HuH-7.5 (cell line): Measurements from ENCODE around the gene ZNF831.

Experiments used
- DNase-seq: peaks from one replicate; pipeline ENCODE4 v3.0.0; 2011; ENCODE audit warnings: low spot score

The ZNF831 gene

DNA sequence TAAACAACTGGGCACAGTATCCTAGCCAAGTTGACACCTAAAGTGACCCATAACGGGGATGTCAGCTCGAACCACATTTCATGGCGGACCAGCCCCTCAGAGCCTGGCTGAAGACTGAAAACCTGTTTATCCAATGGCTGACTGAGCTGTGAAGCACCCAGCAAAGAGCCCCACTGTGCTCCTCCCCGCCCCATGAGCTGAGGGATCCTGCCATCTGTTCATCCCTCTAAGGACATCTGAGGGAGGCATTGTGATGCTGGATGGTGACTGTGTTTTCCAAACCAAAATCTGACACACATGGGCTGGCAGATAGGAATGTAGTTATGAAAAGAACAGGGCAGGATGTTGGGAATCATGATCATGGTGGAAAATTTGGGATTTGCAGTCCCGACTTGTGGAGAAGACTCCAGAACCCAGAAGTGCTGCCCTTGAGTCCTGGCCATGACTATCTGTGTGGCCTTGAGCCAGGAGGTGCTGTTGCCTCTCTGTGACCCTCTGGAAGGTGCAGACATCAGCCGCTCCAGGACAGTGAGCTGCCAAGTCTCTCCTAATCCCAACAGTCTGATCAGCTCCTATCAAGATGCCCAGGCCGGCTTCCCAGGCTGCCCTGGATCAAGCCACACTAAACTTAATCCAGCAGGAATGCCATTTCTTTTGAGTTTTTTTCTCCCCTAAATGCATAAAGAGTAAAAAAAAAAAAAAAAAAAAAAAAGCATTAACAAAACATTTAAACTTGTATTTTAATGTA lies 142.5 kb downstream of the ZNF831 start:
- DNase-seq: no peak

DNA sequence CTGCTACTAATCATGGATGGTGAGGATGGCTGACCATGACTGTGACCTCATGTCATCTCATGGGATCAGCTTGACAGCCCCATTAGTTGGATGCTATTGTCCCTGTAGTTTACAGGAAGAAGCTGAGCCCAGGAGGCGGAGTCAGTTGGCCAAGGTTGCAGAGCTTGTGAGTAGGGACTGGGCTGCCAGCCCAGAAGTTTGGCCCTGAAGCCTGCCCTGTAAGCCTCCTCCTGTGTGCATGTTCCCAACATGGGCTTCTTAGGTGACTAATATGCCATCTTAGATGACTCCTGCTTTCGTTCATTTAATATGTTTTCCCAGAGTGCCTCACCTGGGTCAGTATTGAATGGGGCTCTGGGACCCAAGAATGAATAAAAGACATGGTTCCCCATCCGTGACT lies 143.6 kb downstream of the ZNF831 start:
- no peak for DNase-seq
